GM12801 (cell line): ENCODE measurements around the gene YIPF3.

Source experiments
- TF ChIP-seq, protein P1 (sequence below): IDR thresholded peaks from one replicate; pipeline ENCODE4 v1.5.1; 2011; ENCODE audit warnings: control low read depth; ENCODE audit not compliant: insufficient read length; ENCODE audit errors: extremely low read depth

The YIPF3 gene

GRCh38 chr6:43516697-43517504 is at the start of gene YIPF3, which contains the start of gene POLR1C:
Gene YIPF3 (minus strand): TSS chr6:43516926. CDS start chr6:43516807, 119 bp downstream.
Gene POLR1C (plus strand): TSS chr6:43517089. CDS start chr6:43517110, 21 bp downstream.
- TF ChIP-seq, protein P1, sequence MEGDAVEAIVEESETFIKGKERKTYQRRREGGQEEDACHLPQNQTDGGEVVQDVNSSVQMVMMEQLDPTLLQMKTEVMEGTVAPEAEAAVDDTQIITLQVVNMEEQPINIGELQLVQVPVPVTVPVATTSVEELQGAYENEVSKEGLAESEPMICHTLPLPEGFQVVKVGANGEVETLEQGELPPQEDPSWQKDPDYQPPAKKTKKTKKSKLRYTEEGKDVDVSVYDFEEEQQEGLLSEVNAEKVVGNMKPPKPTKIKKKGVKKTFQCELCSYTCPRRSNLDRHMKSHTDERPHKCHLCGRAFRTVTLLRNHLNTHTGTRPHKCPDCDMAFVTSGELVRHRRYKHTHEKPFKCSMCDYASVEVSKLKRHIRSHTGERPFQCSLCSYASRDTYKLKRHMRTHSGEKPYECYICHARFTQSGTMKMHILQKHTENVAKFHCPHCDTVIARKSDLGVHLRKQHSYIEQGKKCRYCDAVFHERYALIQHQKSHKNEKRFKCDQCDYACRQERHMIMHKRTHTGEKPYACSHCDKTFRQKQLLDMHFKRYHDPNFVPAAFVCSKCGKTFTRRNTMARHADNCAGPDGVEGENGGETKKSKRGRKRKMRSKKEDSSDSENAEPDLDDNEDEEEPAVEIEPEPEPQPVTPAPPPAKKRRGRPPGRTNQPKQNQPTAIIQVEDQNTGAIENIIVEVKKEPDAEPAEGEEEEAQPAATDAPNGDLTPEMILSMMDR, result no peak

GRCh38 chr6:43559328-43559727 is 42.6 kb upstream of the YIPF3 start:
- TF ChIP-seq, protein P1, result no peak

- TF ChIP-seq, protein P1, result no peak
Observed at GRCh38 chr6:43547222-43547621, 30.5 kb upstream of the YIPF3 start.

GRCh38 chr6:43544461-43544860 is 27.7 kb upstream of the YIPF3 start:
- TF ChIP-seq, protein P1, result no peak

- TF ChIP-seq, protein P1, result no peak
Observed at GRCh38 chr6:43541774-43542471, 25.2 kb upstream of the YIPF3 start.

DNA sequence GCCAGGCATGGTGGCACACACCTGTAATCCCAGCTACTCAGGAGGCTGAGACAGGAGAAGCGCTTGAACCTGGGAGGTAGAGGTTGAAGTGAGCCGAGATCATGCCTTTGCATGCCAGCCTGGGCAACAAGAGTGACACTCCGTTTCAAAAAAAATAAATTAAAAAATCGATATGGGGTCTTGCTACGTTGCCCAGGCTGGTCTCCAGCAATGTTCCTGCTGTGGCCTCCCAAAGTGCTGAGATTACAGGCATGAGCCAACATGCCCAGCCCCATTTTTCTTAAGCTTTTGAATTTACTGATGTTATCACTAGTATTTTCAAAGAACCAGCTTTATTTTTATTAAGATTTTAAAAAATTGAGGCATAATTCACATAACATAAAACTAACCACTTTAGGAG is 23.8 kb upstream of the YIPF3 start:
- TF ChIP-seq, protein P1, result no peak

DNA sequence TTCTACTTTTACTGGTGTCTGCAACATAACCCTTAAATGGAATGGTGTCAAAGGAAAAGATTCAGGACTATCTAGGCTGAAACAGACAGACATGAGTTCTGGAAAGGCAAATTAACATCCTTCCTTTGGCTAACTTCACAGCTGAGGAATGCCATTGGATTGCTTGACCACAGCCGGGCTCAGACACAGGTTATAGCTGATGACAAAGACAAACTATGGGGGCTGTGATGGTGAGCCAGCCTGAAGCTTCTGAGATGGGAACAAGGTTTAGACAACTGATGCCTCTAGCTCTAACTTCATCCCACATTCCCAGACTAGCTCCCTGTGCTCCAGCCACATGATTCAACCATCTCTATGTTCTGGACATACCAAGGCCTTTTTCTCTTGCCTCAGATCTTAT is 15.5 kb upstream of the YIPF3 start:
- TF ChIP-seq, protein P1, result no peak
